ENCODE measurements around the gene KCNT2.
A peak's percentile ranks its signal among the peaks of the same experiment; 100 is the strongest.

The KCNT2 gene

GRCh38 chr1:196451103-196451502 lies 157.1 kb downstream of the KCNT2 start:
- no peak for DNase-seq (ENCODE audit: low read depth in 2 of 2)
- no peak overlapping the region for H3K4me3 ChIP-seq (replicated peaks in 1 of 2; ENCODE audit: low read depth in 2 of 2, low read length in 2 of 2)
- TF ChIP-seq, protein P1, sequence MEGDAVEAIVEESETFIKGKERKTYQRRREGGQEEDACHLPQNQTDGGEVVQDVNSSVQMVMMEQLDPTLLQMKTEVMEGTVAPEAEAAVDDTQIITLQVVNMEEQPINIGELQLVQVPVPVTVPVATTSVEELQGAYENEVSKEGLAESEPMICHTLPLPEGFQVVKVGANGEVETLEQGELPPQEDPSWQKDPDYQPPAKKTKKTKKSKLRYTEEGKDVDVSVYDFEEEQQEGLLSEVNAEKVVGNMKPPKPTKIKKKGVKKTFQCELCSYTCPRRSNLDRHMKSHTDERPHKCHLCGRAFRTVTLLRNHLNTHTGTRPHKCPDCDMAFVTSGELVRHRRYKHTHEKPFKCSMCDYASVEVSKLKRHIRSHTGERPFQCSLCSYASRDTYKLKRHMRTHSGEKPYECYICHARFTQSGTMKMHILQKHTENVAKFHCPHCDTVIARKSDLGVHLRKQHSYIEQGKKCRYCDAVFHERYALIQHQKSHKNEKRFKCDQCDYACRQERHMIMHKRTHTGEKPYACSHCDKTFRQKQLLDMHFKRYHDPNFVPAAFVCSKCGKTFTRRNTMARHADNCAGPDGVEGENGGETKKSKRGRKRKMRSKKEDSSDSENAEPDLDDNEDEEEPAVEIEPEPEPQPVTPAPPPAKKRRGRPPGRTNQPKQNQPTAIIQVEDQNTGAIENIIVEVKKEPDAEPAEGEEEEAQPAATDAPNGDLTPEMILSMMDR (IDR thresholded peaks at IDR 0.05; ENCODE audit: low read depth, low read length) = no peak

- peak in 1 of 2 donors; percentile 18 for DNase-seq (ENCODE audit: low read depth in 2 of 2)
- no peak overlapping the region for H3K4me3 ChIP-seq (replicated peaks in 1 of 2; ENCODE audit: low read depth in 2 of 2, low read length in 2 of 2)
- TF ChIP-seq, protein P1 (IDR thresholded peaks at IDR 0.05; ENCODE audit: low read depth, low read length) = no peak
Observed at GRCh38 chr1:196450143-196451095, 157.8 kb downstream of the KCNT2 start.

DNA sequence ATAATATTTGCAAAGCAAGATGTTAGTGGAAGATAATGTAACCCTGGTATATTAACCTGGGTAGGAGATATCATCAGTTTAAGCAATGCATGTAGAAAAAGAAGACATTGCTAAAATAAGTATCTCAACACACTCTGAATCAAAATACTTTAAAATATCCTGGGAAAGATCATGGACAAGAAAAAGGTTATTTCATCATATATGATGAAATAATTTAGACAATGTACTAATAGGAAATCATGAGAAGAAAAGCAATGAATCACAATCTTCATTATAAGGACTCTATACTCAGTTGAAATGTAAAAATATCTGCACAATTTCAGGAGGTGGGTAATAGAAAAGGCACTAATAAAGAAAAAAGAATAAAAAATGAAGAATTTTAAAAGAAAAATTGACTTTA lies 158.8 kb downstream of the KCNT2 start:
- DNase-seq (ENCODE audit: low read depth in 2 of 2) = peak; percentile 20 to 22
- TF ChIP-seq, protein P1 (IDR thresholded peaks at IDR 0.05; ENCODE audit: low read depth, low read length) = no peak
- H3K4me3 ChIP-seq (replicated peaks in 1 of 2; ENCODE audit: low read depth in 2 of 2, low read length in 2 of 2) = no peak overlapping the region

DNA sequence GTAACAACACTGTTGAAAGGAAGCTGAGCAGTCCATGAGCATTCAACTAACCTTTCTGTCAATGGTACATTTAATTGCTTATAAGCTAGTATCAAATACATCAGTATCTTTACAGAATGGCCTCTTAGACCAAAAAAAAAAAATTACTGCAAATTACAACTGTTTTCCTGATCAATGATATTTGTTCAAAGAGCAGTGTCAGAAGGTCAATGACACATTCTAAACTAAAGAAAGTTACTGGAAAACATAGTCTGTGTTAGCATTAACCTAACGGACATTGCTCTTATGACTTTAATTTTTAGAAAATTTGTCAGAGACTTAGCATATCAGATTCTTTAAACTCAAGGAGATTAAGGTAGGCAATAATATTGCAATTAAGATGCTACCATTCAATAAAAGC lies 162.5 kb downstream of the KCNT2 start:
- H3K4me3 ChIP-seq (replicated peaks in 1 of 2; ENCODE audit: low read depth in 2 of 2, low read length in 2 of 2) = no peak overlapping the region
- TF ChIP-seq, protein P1 (IDR thresholded peaks at IDR 0.05; ENCODE audit: low read depth, low read length) = no peak
- no peak for DNase-seq (ENCODE audit: low read depth in 2 of 2)

- DNase-seq (ENCODE audit: low read depth in 2 of 2) = no peak
- TF ChIP-seq, protein P1 (IDR thresholded peaks at IDR 0.05; ENCODE audit: low read depth, low read length) = no peak
- H3K4me3 ChIP-seq (replicated peaks in 1 of 2; ENCODE audit: low read depth in 2 of 2, low read length in 2 of 2) = no peak overlapping the region
Observed at GRCh38 chr1:196444634-196445033, 163.6 kb downstream of the KCNT2 start.

- DNase-seq (ENCODE audit: low read depth in 2 of 2) = no peak
- H3K4me3 ChIP-seq (replicated peaks in 1 of 2; ENCODE audit: low read depth in 2 of 2, low read length in 2 of 2) = no peak overlapping the region
- TF ChIP-seq, protein P1 (IDR thresholded peaks at IDR 0.05; ENCODE audit: low read depth, low read length) = no peak
Observed at GRCh38 chr1:196442366-196442765, 165.9 kb downstream of the KCNT2 start.
